ENCODE results near the gene COL11A2. TPM values are rescaled to one million over a fixed set of nuclear protein-coding genes. Genes with fewer than 3 reads are reported as not detected.

The COL11A2 gene
- total RNA-seq, 1 experiment from 2014 or later: 7.6 TPM

DNA sequence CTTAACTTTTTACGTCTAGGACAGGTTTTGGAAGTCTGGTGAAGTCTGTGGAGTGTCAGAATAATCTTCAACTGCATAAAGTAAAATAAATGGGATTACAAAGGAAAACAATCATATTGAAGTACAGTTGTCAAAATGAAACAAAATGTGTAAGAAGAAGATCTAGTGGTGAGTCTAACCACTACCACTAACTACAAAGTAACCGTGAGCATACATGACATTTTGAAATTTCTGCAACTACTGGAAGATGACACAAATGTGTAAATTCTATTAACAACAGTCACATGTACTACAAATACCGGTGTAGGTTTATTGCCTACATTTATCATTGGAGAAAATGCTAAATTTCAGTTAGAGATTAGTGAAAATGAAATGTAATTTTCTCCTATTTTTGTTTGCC lies 49.7 kb upstream of the COL11A2 start:
- H3K4me3 ChIP-seq (replicated peaks in 1 of 2; ENCODE audit: low read depth in 1 of 2, low read length in 2 of 2): no peak overlapping the region
- no peaks in the 10 kb centered on the region for H4K20me1 ChIP-seq (ENCODE audit: insufficient read depth)
- H2AFZ ChIP-seq (ENCODE audit: low read depth, low read length, poor library complexity, severe bottlenecking): no peak overlapping the region
- ATAC-seq (no peak), DNase-seq (ENCODE audit: low read depth, low spot score) (no peak)
- no TSS peak for BruUV-seq (replicated peaks)
- H3K27ac ChIP-seq (ENCODE audit: low read depth, low read length): no peak overlapping the region
- H3K36me3 ChIP-seq (ENCODE audit: control insufficient read depth in 1 of 2, insufficient read depth in 2 of 2, low read length in 2 of 2): no peaks in the 10 kb centered on the region
- no peak overlapping the region for H3K9ac ChIP-seq (ENCODE audit: low read length)
- TF ChIP-seq EZH2phosphoT487 (IDR thresholded peaks at IDR 0.05; ENCODE audit: borderline replicate concordance) (no peak), EZH2 (IDR thresholded peaks at IDR 0.05) (no peak), TCF7L2 (IDR thresholded peaks at IDR 0.05; ENCODE audit: borderline replicate concordance, extremely low read depth, insufficient read depth, insufficient read length) (no peak), POLR2A (IDR thresholded peaks at IDR 0.05; ENCODE audit: borderline replicate concordance, extremely low read depth, insufficient read depth, insufficient read length) (no peak), ZFX (IDR thresholded peaks at IDR 0.05) (no peak), CBX3 (IDR thresholded peaks at IDR 0.05; ENCODE audit: low read depth) (no peak), FOSL1 (IDR thresholded peaks at IDR 0.05; ENCODE audit: low read depth) (no peak), ZNF274 (IDR thresholded peaks at IDR 0.05; ENCODE audit: low read depth, low read length) (no peak), POLR2AphosphoS5 (IDR thresholded peaks at IDR 0.05; ENCODE audit: low read depth, low read length) (no peak), CEBPB (IDR thresholded peaks at IDR 0.05; ENCODE audit: low read depth) (no peak), ELF1 (IDR thresholded peaks at IDR 0.05; ENCODE audit: borderline replicate concordance, low read depth) (no peak), SRF (IDR thresholded peaks at IDR 0.05; ENCODE audit: low read depth) (no peak)
- TF ChIP-seq, protein P1, sequence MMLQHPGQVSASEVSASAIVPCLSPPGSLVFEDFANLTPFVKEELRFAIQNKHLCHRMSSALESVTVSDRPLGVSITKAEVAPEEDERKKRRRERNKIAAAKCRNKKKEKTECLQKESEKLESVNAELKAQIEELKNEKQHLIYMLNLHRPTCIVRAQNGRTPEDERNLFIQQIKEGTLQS (IDR thresholded peaks at IDR 0.05): no peak
- TF ChIP-seq, protein P2, sequence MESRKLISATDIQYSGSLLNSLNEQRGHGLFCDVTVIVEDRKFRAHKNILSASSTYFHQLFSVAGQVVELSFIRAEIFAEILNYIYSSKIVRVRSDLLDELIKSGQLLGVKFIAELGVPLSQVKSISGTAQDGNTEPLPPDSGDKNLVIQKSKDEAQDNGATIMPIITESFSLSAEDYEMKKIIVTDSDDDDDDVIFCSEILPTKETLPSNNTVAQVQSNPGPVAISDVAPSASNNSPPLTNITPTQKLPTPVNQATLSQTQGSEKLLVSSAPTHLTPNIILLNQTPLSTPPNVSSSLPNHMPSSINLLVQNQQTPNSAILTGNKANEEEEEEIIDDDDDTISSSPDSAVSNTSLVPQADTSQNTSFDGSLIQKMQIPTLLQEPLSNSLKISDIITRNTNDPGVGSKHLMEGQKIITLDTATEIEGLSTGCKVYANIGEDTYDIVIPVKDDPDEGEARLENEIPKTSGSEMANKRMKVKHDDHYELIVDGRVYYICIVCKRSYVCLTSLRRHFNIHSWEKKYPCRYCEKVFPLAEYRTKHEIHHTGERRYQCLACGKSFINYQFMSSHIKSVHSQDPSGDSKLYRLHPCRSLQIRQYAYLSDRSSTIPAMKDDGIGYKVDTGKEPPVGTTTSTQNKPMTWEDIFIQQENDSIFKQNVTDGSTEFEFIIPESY (IDR thresholded peaks at IDR 0.05; ENCODE audit: extremely low read depth, insufficient replicate concordance, low read length): no peak
- TF ChIP-seq, protein P3, sequence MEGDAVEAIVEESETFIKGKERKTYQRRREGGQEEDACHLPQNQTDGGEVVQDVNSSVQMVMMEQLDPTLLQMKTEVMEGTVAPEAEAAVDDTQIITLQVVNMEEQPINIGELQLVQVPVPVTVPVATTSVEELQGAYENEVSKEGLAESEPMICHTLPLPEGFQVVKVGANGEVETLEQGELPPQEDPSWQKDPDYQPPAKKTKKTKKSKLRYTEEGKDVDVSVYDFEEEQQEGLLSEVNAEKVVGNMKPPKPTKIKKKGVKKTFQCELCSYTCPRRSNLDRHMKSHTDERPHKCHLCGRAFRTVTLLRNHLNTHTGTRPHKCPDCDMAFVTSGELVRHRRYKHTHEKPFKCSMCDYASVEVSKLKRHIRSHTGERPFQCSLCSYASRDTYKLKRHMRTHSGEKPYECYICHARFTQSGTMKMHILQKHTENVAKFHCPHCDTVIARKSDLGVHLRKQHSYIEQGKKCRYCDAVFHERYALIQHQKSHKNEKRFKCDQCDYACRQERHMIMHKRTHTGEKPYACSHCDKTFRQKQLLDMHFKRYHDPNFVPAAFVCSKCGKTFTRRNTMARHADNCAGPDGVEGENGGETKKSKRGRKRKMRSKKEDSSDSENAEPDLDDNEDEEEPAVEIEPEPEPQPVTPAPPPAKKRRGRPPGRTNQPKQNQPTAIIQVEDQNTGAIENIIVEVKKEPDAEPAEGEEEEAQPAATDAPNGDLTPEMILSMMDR (IDR thresholded peaks at IDR 0.05 in 2 of 3, conservative IDR thresholded peaks at IDR 0.05 in 1 of 3; ENCODE audit: borderline replicate concordance in 1 of 3, insufficient read depth in 1 of 3, low read depth in 2 of 3, low read length in 2 of 3): no peak
- TF ChIP-seq, protein P4, sequence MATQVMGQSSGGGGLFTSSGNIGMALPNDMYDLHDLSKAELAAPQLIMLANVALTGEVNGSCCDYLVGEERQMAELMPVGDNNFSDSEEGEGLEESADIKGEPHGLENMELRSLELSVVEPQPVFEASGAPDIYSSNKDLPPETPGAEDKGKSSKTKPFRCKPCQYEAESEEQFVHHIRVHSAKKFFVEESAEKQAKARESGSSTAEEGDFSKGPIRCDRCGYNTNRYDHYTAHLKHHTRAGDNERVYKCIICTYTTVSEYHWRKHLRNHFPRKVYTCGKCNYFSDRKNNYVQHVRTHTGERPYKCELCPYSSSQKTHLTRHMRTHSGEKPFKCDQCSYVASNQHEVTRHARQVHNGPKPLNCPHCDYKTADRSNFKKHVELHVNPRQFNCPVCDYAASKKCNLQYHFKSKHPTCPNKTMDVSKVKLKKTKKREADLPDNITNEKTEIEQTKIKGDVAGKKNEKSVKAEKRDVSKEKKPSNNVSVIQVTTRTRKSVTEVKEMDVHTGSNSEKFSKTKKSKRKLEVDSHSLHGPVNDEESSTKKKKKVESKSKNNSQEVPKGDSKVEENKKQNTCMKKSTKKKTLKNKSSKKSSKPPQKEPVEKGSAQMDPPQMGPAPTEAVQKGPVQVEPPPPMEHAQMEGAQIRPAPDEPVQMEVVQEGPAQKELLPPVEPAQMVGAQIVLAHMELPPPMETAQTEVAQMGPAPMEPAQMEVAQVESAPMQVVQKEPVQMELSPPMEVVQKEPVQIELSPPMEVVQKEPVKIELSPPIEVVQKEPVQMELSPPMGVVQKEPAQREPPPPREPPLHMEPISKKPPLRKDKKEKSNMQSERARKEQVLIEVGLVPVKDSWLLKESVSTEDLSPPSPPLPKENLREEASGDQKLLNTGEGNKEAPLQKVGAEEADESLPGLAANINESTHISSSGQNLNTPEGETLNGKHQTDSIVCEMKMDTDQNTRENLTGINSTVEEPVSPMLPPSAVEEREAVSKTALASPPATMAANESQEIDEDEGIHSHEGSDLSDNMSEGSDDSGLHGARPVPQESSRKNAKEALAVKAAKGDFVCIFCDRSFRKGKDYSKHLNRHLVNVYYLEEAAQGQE (IDR thresholded peaks at IDR 0.05; ENCODE audit: low read depth): no peak
- RAD21 ChIA-PET (ENCODE audit: low non-redundant PET in 1 of 2, low total read pairs in 2 of 2, uncharacterized antibody in 2 of 2, unreplicated experiment in 2 of 2): no interaction called here
- no peaks in the 10 kb centered on the region for H3K79me2 ChIP-seq (ENCODE audit: insufficient read depth, low read length)
- H3K4me2 ChIP-seq (ENCODE audit: low read length): no peak overlapping the region
- H3K27me3 ChIP-seq (ENCODE audit: insufficient read depth, low read length): no peaks in the 10 kb centered on the region
- peaks cover 2 to 4% of the 10 kb centered on the region in 2 experiments; a peak in 2 of 4 replicates for H3K4me1 ChIP-seq (ENCODE audit: control insufficient read depth in 1 of 2, insufficient read depth in 2 of 2, low read length in 2 of 2)
- intact Hi-C loops (cut with micrococcal nuclease): no loop called here
- no peaks in the 10 kb centered on the region for H3K9me2 ChIP-seq (ENCODE audit: insufficient read depth)
- H3K9me3 ChIP-seq (ENCODE audit: control insufficient read depth in 1 of 2, insufficient read depth in 1 of 2, low read depth in 1 of 2, low read length in 2 of 2): no peaks in the 10 kb centered on the region
- POLR2A ChIA-PET: no interaction called here
- CTCF ChIA-PET: interaction anchor here (1.2 kb wide), 1 partner anchor 8 kb away, joined by 3 read pairs; no protein-coding TSS in a partner anchor
